ENCODE measurements around the gene SEPTIN5. TPM values are rescaled to one million over a fixed set of nuclear protein-coding genes. Genes with fewer than 3 reads are reported as not detected.
A peak's percentile ranks its signal among the peaks of the same experiment; 100 is the strongest.

Gene SEPTIN5
- total and polyA plus RNA-seq, 8 donors: 4.2 to 53.4 (median 7.9) TPM

DNA sequence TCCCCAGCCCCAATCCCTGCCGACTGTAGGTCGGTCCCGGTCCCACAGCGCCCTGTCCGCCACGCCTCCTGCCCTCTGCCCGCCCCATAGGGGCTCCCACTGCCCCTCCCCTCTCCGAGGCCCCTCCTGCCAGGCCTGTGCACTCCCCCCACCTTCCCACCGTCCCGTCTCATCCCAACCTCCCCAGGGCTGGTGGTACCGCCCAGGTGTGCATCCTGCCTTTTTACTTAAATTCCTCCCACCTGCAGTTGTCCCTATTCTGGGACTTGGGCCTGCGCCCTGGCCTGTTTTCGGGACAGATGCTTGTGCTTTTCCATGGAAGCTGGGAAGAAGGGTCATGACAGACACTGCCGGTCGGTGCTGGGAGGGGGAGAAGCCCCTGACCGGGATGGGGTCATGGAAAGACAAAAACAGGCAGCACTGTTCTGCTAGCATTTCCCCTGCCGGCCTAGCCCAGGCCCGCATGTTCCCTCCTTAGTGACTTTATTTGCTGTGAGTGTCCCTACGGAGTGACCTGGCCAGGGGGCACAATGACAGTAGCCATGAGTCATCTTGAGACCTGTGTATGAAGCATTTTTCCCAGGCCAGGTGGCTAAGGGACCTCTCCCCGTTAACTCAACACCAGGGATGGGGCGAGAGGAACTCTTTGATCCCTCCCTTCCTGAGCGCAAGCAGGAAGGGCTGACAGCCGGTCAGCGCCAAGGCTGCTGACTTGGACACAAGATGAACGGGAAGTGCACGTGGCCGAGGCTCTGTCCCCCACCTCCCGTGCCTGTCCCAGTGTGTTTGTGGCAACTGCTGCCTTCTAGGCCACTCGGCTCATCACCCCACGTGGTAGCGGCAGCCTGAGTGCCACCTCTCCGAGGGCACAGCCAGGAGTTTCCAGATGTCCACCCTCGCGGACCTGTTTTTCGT lies 53.4 kb downstream of the SEPTIN5 start:
- intact Hi-C loops (cut with DNase I): no loop called here
- FAIRE-seq (no peak), DNase-seq (peak in 2 of 6 donors; percentile 20 to 73), ATAC-seq (peak; percentile 9 to 51 (median 24))
- Histone ChIP-seq H3K27me3 (peaks cover 0 to 43% (median 11%) of the 10 kb centered on the region in 4 donors), H3K36me3 (no peaks in the 10 kb centered on the region), H3K4me3 (peak overlapping the region in 3 of 4 donors; percentile 15 to 45 (median 18)), H3K27ac (no peak overlapping the region), H3K4me1 (peaks cover 0 to 5% (median 0%) of the 10 kb centered on the region in 3 donors), H3K9me3 (no peaks in the 10 kb centered on the region)
- TF ChIP-seq, protein P1, sequence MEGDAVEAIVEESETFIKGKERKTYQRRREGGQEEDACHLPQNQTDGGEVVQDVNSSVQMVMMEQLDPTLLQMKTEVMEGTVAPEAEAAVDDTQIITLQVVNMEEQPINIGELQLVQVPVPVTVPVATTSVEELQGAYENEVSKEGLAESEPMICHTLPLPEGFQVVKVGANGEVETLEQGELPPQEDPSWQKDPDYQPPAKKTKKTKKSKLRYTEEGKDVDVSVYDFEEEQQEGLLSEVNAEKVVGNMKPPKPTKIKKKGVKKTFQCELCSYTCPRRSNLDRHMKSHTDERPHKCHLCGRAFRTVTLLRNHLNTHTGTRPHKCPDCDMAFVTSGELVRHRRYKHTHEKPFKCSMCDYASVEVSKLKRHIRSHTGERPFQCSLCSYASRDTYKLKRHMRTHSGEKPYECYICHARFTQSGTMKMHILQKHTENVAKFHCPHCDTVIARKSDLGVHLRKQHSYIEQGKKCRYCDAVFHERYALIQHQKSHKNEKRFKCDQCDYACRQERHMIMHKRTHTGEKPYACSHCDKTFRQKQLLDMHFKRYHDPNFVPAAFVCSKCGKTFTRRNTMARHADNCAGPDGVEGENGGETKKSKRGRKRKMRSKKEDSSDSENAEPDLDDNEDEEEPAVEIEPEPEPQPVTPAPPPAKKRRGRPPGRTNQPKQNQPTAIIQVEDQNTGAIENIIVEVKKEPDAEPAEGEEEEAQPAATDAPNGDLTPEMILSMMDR (IDR thresholded peaks at IDR 0.05): no peak
- 14 to 16% methylated on average over 35 of the region's 35 CpGs for WGBS, 2 donors

GRCh38 chr22:19769393-19769715 lies 55.1 kb downstream of the SEPTIN5 start:
- Histone ChIP-seq H3K36me3 (no peaks in the 10 kb centered on the region), H3K27ac (no peak overlapping the region), H3K27me3 (peaks cover 0 to 43% (median 11%) of the 10 kb centered on the region in 4 donors), H3K4me3 (no peak overlapping the region), H3K4me1 (peaks cover 0 to 5% (median 0%) of the 10 kb centered on the region in 3 donors), H3K9me3 (no peaks in the 10 kb centered on the region)
- TF ChIP-seq, protein P1 (IDR thresholded peaks at IDR 0.05): no peak
- 82 to 86% methylated on average over 11 to 12 of the region's 12 CpGs for WGBS, 2 donors
- intact Hi-C loops (cut with DNase I): no loop called here
- FAIRE-seq (no peak), ATAC-seq (no peak), DNase-seq (peak in 1 of 6 donors; percentile 45)

DNA sequence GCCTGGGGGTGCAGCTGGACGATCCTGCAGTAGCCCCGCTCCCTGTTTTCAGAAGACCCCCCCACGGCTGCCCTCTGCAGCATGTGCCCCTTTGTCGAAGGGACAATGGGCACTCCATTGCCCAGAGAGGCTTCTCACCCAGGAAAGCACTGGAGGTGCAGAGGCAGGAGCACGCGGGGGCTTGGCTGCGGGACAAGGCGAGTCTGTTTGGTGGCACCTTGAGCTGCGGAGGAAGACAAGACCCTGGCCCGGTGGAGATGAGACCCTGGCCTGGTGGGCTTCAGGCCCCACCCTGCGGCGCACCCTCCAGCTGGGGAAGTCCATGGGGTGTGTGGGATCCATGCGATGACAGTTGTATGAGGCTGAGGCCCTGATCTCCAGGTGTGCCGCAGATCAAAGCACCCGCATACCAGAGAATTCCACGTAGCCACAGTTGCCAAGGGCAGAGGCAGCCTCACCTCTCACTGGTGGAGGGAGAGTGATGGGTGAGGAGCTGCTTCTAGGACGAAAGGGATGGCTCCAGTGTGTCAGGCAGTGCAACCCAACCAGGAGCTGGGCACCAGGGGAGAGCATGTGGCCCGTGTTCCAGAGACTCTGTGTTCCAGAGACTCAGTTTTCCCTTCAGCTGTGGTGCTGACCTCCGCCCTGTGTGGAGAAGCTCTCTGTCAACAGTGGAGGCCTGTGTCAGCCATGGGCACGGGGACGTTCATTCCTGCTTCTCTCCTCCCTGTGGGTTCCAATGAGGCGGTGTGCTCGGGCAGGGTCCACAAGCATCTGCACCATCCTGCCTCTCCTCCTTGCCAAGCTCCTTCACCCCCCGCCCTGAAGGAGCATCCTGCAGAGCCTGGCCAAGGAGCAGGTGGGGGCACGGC lies 56.3 kb downstream of the SEPTIN5 start:
- Histone ChIP-seq H3K27ac (no peak overlapping the region), H3K36me3 (no peaks in the 10 kb centered on the region), H3K4me3 (no peak overlapping the region), H3K27me3 (peaks cover 0 to 36% (median 11%) of the 10 kb centered on the region in 4 donors), H3K4me1 (peaks cover 0 to 5% (median 0%) of the 10 kb centered on the region in 3 donors), H3K9me3 (no peaks in the 10 kb centered on the region)
- DNase-seq: peak in 3 of 6 donors; percentile 12 to 41 (median 35)
- 52 to 66% methylated on average over 25 of the region's 25 CpGs for WGBS, 2 donors
- TF ChIP-seq, protein P1 (IDR thresholded peaks at IDR 0.05): no peak
- no peak for FAIRE-seq
- intact Hi-C loops (cut with DNase I): no loop called here
- ATAC-seq: no peak

DNA sequence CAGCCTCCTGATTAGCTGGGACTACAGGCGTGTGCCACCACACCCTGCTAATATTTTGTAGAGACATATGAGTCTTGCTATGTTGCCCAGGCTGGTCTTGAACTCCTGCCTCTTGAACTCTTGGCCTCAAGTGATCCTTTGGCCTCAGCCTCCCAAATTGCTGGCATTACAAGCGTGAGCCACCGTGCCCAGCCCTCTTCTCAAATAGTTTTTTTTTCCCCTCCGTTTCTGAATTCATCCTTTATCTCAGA lies 58.0 kb downstream of the SEPTIN5 start:
- H3K9me3 ChIP-seq: no peaks in the 10 kb centered on the region
- no peak for ATAC-seq
- H3K27ac ChIP-seq: no peak overlapping the region
- TF ChIP-seq, protein P1 (IDR thresholded peaks at IDR 0.05): no peak
- 40 to 42% methylated on average over 4 of the region's 4 CpGs for WGBS, 2 donors
- no peak overlapping the region for H3K4me3 ChIP-seq
- FAIRE-seq: no peak
- no peaks in the 10 kb centered on the region for H3K4me1 ChIP-seq
- peaks cover 0 to 29% (median 7%) of the 10 kb centered on the region in 4 donors for H3K27me3 ChIP-seq
- no peaks in the 10 kb centered on the region for H3K36me3 ChIP-seq
- intact Hi-C loops (cut with DNase I): no loop called here
- peak in 1 of 6 donors; percentile 9 for DNase-seq

Other genes starting within 250 kb of the SEPTIN5 start
- 10 to 100 TPM; 14.2 to 24.1 (median 21.8) TPM for gene UFD1, start 235.3 kb upstream of the SEPTIN5 start, total RNA-seq
- gene UFD1, start 235.3 kb upstream of the SEPTIN5 start, polyA plus RNA-seq: 10 to 100 TPM; 24.7 to 37.9 TPM
- 1 to 10 TPM in 1 of 6 donors, under 1 TPM in 3, not detected in 2; 0.32 to 1.3 (median 0.67) TPM for gene CDC45, start 234.6 kb upstream of the SEPTIN5 start, total RNA-seq
- under 1 TPM; 0.28 to 0.84 TPM for gene CDC45, start 234.6 kb upstream of the SEPTIN5 start, polyA plus RNA-seq
- 1 to 10 TPM; 3.5 to 7.7 (median 6.4) TPM for gene CLDN5, start 190.1 kb upstream of the SEPTIN5 start, total RNA-seq
- 10 to 100 TPM; 44.7 to 47.3 TPM for gene CLDN5, start 190.1 kb upstream of the SEPTIN5 start, polyA plus RNA-seq
- gene GP1BB, start 9.0 kb downstream of the SEPTIN5 start, total RNA-seq: 1 to 10 TPM in 4 of 6 donors, not detected in 2; 1.2 to 1.6 (median 1.4) TPM
- 10 to 100 TPM; 10.5 to 21.2 TPM for gene GP1BB, start 9.0 kb downstream of the SEPTIN5 start, polyA plus RNA-seq
- gene TBX1, start 46.3 kb downstream of the SEPTIN5 start, total RNA-seq: under 1 TPM in 5 of 6 donors, not detected in 1; 0.19 to 0.72 (median 0.28) TPM
- 1 to 10 TPM in 1 of 2 donors, under 1 TPM in 1; 0.40 to 1.3 TPM for gene TBX1, start 46.3 kb downstream of the SEPTIN5 start, polyA plus RNA-seq
- gene GNB1L, start 140.4 kb downstream of the SEPTIN5 start, total RNA-seq: 1 to 10 TPM; 2.1 to 4.6 (median 3.4) TPM
- gene GNB1L, start 140.4 kb downstream of the SEPTIN5 start, polyA plus RNA-seq: 1 to 10 TPM; 3.5 to 4.8 TPM
- gene RTL10, start 140.4 kb downstream of the SEPTIN5 start, total RNA-seq: 10 to 100 TPM in 1 of 6 donors, 1 to 10 TPM in 5; 3.7 to 12.4 (median 7.8) TPM
- gene RTL10, start 140.4 kb downstream of the SEPTIN5 start, polyA plus RNA-seq: 10 to 100 TPM in 1 of 2 donors, 1 to 10 TPM in 1; 9.2 to 11.5 TPM
- gene COMT, start 227.3 kb downstream of the SEPTIN5 start, total RNA-seq: 10 to 100 TPM; 48.9 to 95.0 (median 62.3) TPM
- 10 to 100 TPM; 47.9 to 87.8 TPM for gene COMT, start 227.3 kb downstream of the SEPTIN5 start, polyA plus RNA-seq
- 10 to 100 TPM in 5 of 6 donors, 1 to 10 TPM in 1; 9.6 to 16.9 (median 13.6) TPM for gene TXNRD2, start 227.3 kb downstream of the SEPTIN5 start, total RNA-seq
- 10 to 100 TPM; 33.7 to 41.6 TPM for gene TXNRD2, start 227.3 kb downstream of the SEPTIN5 start, polyA plus RNA-seq